Keratinocyte (primary cell): ENCODE results near the gene DLGAP1. TPM values are rescaled to one million over a fixed set of nuclear protein-coding genes. Genes with fewer than 3 reads are reported as not detected.

ENCODE experiments used
- DNase-seq: peaks from one replicate; pipeline ENCODE4 v3.0.0-alpha.2; 2011; ENCODE audit warnings: low read depth, missing footprints, low spot score
- FAIRE-seq: peaks from 2 replicates; lab custom pipeline; 2011; peaks lifted over from hg19 to GRCh38; lab: Jason Lieb, UNC
- H2AFZ ChIP-seq: 2 replicates; pipeline ENCODE4 v1.6.0; 2012; ENCODE audit warnings: low read length, control low read depth, inconsistent platforms; ENCODE audit not compliant: control insufficient read depth
- H3K27ac ChIP-seq: 2 replicates; pipeline ENCODE4 v1.5.1; 2011; ENCODE audit warnings: low read length; ENCODE audit not compliant: control insufficient read depth, insufficient read depth
- H3K27me3 ChIP-seq: 3 replicates; pipeline ENCODE4 v1.6.0; 2011; ENCODE audit warnings: low read length; ENCODE audit not compliant: control insufficient read depth, insufficient read depth; ENCODE audit errors: extremely low read depth
- H3K36me3 ChIP-seq, 2 experiments: 2 replicates in 1 of 2; 3 replicates in 1 of 2; pipeline ENCODE4 v1.5.1; 2011; ENCODE audit warnings: low read length in 2 of 2, mild to moderate bottlenecking in 1 of 2; ENCODE audit not compliant: control insufficient read depth in 2 of 2, insufficient read depth in 2 of 2; ENCODE audit errors: extremely low read depth in 1 of 2
- H3K4me1 ChIP-seq: 3 replicates; pipeline ENCODE4 v1.5.1; 2011; ENCODE audit warnings: low read length; ENCODE audit not compliant: control insufficient read depth, insufficient read depth; ENCODE audit errors: extremely low read depth
- H3K4me2 ChIP-seq: 3 replicates; pipeline ENCODE4 v1.6.0; 2011; ENCODE audit warnings: low read depth, low read length; ENCODE audit not compliant: control insufficient read depth, insufficient read depth; ENCODE audit errors: extremely low read depth
- H3K4me3 ChIP-seq, 3 experiments: fragments of 200-600 bp in 1 of 3; sonication (generic) in 1 of 3; 2 replicates in 2 of 3; 3 replicates in 1 of 3; pipeline ENCODE4 v1.5.1; 2011 to 2016; ENCODE audit warnings: low read length in 3 of 3, mild to moderate bottlenecking in 3 of 3, control low read depth in 2 of 3, inconsistent platforms in 1 of 3, low read depth in 1 of 3, mixed read lengths in 1 of 3, mixed run types in 1 of 3, moderate library complexity in 1 of 3; ENCODE audit not compliant: control insufficient read depth in 2 of 3, insufficient read depth in 2 of 3; ENCODE audit errors: extremely low read depth in 1 of 3
- H3K79me2 ChIP-seq: 2 replicates; pipeline ENCODE4 v1.6.0; 2012; ENCODE audit warnings: low read length; ENCODE audit not compliant: control insufficient read depth, insufficient read depth
- H3K9ac ChIP-seq: 3 replicates; pipeline ENCODE4 v1.6.0; 2011; ENCODE audit warnings: low read length; ENCODE audit not compliant: control insufficient read depth, insufficient read depth; ENCODE audit errors: extremely low read depth
- H3K9me1 ChIP-seq: 3 replicates; pipeline ENCODE4 v1.6.0; 2011; ENCODE audit warnings: low read length; ENCODE audit not compliant: control insufficient read depth, insufficient read depth; ENCODE audit errors: extremely low read depth
- H3K9me3 ChIP-seq: 2 replicates; pipeline ENCODE4 v1.5.1; 2012; ENCODE audit warnings: low read depth, low read length; ENCODE audit not compliant: control insufficient read depth
- H4K20me1 ChIP-seq: 3 replicates; pipeline ENCODE4 v1.6.0; 2011; ENCODE audit warnings: low read length; ENCODE audit not compliant: control insufficient read depth, insufficient read depth; ENCODE audit errors: extremely low read depth
- CTCF ChIP-seq, 3 experiments: IDR thresholded peaks in 1 of 3; conservative IDR thresholded peaks in 1 of 3; optimal IDR thresholded peaks in 1 of 3; 2 replicates in 2 of 3; 3 replicates in 1 of 3; pipeline versions ENCODE3 to v1.5.1; 2011; ENCODE audit warnings: low read length in 3 of 3, mild to moderate bottlenecking in 3 of 3, moderate library complexity in 2 of 3, control low read depth in 1 of 3, inconsistent platforms in 1 of 3; ENCODE audit not compliant: insufficient read depth in 2 of 3; ENCODE audit errors: extremely low read depth in 1 of 3
- EZH2 ChIP-seq: IDR thresholded peaks from one replicate; pipeline ENCODE4 v1.6.1; 2012; ENCODE audit warnings: inconsistent platforms, mild to moderate bottlenecking, low read length, moderate library complexity
- dilution Hi-C: fragments of 300-500 bp; cut with MboI; formaldehyde crosslinking; loops from one replicate; pipeline ENCODE4 v1.7.0; 2020; ENCODE audit warnings: low sequenced_read_pairs; ENCODE audit not compliant: extremely low pct_ligation_motif_present
- polyA plus RNA-seq, 5 experiments: library from polyadenylated mRNA; depleted of rRNA in 3 of 5; stranded (reverse) in 3 of 5; stranded (forward) in 1 of 5; unstranded in 1 of 5; fragments of >200 nt; gene quantifications; 1 replicate in 1 of 5; 2 replicates in 3 of 5; 3 replicates in 1 of 5; pipeline versions ENCODE4 v1.2.1 to v1.2.3, GENCODE V29; 2011 to 2012; ENCODE audit warnings: missing spikeins in 2 of 5, low read depth in 1 of 5, low replicate concordance in 1 of 5

The DLGAP1 gene
- polyA plus RNA-seq, 1 donor (not counting 4 experiments of a cell fraction or from before 2014, with no cell fraction given), result not detected

GRCh38 chr18:4144201-4144600 is 310.9 kb downstream of the DLGAP1 start:
- TF ChIP-seq EZH2 (no peak), CTCF (optimal IDR thresholded peaks at IDR 0.05 in 1 of 3, IDR thresholded peaks at IDR 0.05 in 1 of 3, conservative IDR thresholded peaks at IDR 0.05 in 1 of 3; ENCODE audit: extremely low read depth in 1 of 3, insufficient read depth in 2 of 3, low read length in 3 of 3) (no peak)
- no peak overlapping the region for H3K9ac ChIP-seq
- dilution Hi-C loops, result no loop called here
- no peak for DNase-seq
- no peak for FAIRE-seq
- no peaks in the 10 kb centered on the region for H3K9me1 ChIP-seq
- H3K9me3 ChIP-seq, result no peaks in the 10 kb centered on the region
- H4K20me1 ChIP-seq, result no peaks in the 10 kb centered on the region
- no peak overlapping the region for H3K27ac ChIP-seq
- H3K4me3 ChIP-seq, result no peak overlapping the region
- H3K79me2 ChIP-seq, result no peaks in the 10 kb centered on the region
- H3K4me1 ChIP-seq, result no peaks in the 10 kb centered on the region
- no peak overlapping the region for H2AFZ ChIP-seq
- H3K27me3 ChIP-seq, result no peaks in the 10 kb centered on the region
- no peak overlapping the region for H3K4me2 ChIP-seq
- no peaks in the 10 kb centered on the region for H3K36me3 ChIP-seq

- Histone ChIP-seq H3K4me1 (no peaks in the 10 kb centered on the region), H3K9ac (no peak overlapping the region), H3K27me3 (no peaks in the 10 kb centered on the region), H3K9me3 (no peaks in the 10 kb centered on the region), H3K79me2 (no peaks in the 10 kb centered on the region), H3K9me1 (no peaks in the 10 kb centered on the region), H3K27ac (no peak overlapping the region), H3K36me3 (no peaks in the 10 kb centered on the region), H2AFZ (no peak overlapping the region), H3K4me3 (no peak overlapping the region), H3K4me2 (no peak overlapping the region), H4K20me1 (no peaks in the 10 kb centered on the region)
- no peak for TF ChIP-seq CTCF (optimal IDR thresholded peaks at IDR 0.05 in 1 of 3, IDR thresholded peaks at IDR 0.05 in 1 of 3, conservative IDR thresholded peaks at IDR 0.05 in 1 of 3; ENCODE audit: extremely low read depth in 1 of 3, insufficient read depth in 2 of 3, low read length in 3 of 3)
- no peak for TF ChIP-seq EZH2
- DNase-seq (no peak), FAIRE-seq (no peak)
- dilution Hi-C loops, result no loop called here
Observed at GRCh38 chr18:4143585-4143984, 311.5 kb downstream of the DLGAP1 start.
